Measurements from ENCODE around the gene PADI3. TPM values are rescaled to one million over a fixed set of nuclear protein-coding genes. Genes with fewer than 3 reads are reported as not detected.

Gene PADI3
- total and polyA plus RNA-seq, 2 of the 8 experiments (the other 6 are each of a cell fraction or from before 2014, with no cell fraction given): 0.37 to 0.94 TPM

- H2BK20ac ChIP-seq (ENCODE audit: low read length): no peak overlapping the region
- no peak overlapping the region for H3K23ac ChIP-seq (ENCODE audit: insufficient read length)
- H3K4me2 ChIP-seq (ENCODE audit: insufficient read depth in 1 of 2, low read depth in 2 of 2, low read length in 2 of 2): no peak overlapping the region
- no peak overlapping the region for H3K14ac ChIP-seq (ENCODE audit: insufficient read length)
- no peaks in the 10 kb centered on the region for H3K23me2 ChIP-seq (ENCODE audit: low read depth, low read length)
- no peak overlapping the region for H3K18ac ChIP-seq (ENCODE audit: extremely low read depth, low read length)
- ChIA-PET POLR2A (ENCODE audit: partially characterized antibody) (interaction anchor here (1.0 kb wide), 1 partner anchor 27 kb away, joined by 3 read pairs; no protein-coding TSS in a partner anchor), CTCF (ENCODE audit: partially characterized antibody) (interaction anchor here (1.1 to 2.5 kb wide), 5 partner anchors 10 to 119 kb away, joined by 3 to 18 read pairs (median 6); no protein-coding TSS in a partner anchor)
- no peak overlapping the region for H4K5ac ChIP-seq (ENCODE audit: insufficient read length, low read depth, low read length)
- no peak overlapping the region for H2BK5ac ChIP-seq (ENCODE audit: low read depth, low read length)
- 79% methylated on average over 13 of the region's 13 CpGs; no CpG with 5 or more reads in 1 of the 2 experiments for WGBS, 2 experiments (ENCODE audit: extremely low coverage in 1 of 2, insufficient coverage in 1 of 2, insufficient read length in 1 of 2, insufficient replicate concordance in 2 of 2, low coverage in 1 of 2, low lambda C conversion rate in 2 of 2, missing lambda C conversion rate in 1 of 2)
- no peak overlapping the region for H4K91ac ChIP-seq (replicated peaks; ENCODE audit: insufficient read length, low read length)
- H2BK120ac ChIP-seq (replicated peaks; ENCODE audit: low read depth, low read length): no peak overlapping the region
- H2BK12ac ChIP-seq (ENCODE audit: low read depth, low read length): no peak overlapping the region
- H2BK15ac ChIP-seq (ENCODE audit: low read length): no peak overlapping the region
- peak overlapping the region in 1 of 4 experiments; percentile 46; a peak in 1 of 7 replicates for H3K9ac ChIP-seq (replicated peaks in 1 of 4; ENCODE audit: extremely low read depth in 1 of 4, low read depth in 3 of 4, low read length in 3 of 4)
- DNase-seq (ENCODE audit: low read depth in 1 of 2, low spot score in 2 of 2) (no peak), FAIRE-seq (no peak)
- H4K20me1 ChIP-seq (replicated peaks in 1 of 2; ENCODE audit: control insufficient read depth in 1 of 2, insufficient read depth in 2 of 2, low read length in 2 of 2): no peaks in the 10 kb centered on the region
- H2AFZ ChIP-seq (ENCODE audit: low read length): no peak overlapping the region
- H3K79me1 ChIP-seq (ENCODE audit: low read depth, low read length): no peaks in the 10 kb centered on the region; the same call in 1 of the 2 replicates
- H3K4me3 ChIP-seq (ENCODE audit: extremely low read depth in 1 of 4, insufficient read depth in 2 of 4, low read depth in 3 of 4, low read length in 4 of 4): no peak overlapping the region
- H3K4ac ChIP-seq (replicated peaks; ENCODE audit: insufficient read length, low read depth, low read length): no peak overlapping the region
- H2AK5ac ChIP-seq (ENCODE audit: low read depth, low read length): no peak overlapping the region
- H3K4me1 ChIP-seq (replicated peaks in 1 of 4; ENCODE audit: control insufficient read depth in 3 of 4, insufficient read depth in 4 of 4, low read length in 3 of 4): peaks cover 0 to 14% (median 5%) of the 10 kb centered on the region in 4 experiments; a peak in 6 of 7 replicates
- no peak overlapping the region for H4K8ac ChIP-seq (ENCODE audit: extremely low read depth, insufficient read depth, low read length)
- H3K56ac ChIP-seq (replicated peaks; ENCODE audit: insufficient read length, low read depth, low read length): no peak overlapping the region
- no peaks in the 10 kb centered on the region for H3K9me3 ChIP-seq (ENCODE audit: insufficient read depth in 2 of 2, low read depth in 1 of 2, low read length in 1 of 2)
- H3K27me3 ChIP-seq (replicated peaks in 1 of 4; ENCODE audit: control insufficient read depth in 3 of 4, extremely low read depth in 1 of 4, insufficient read depth in 3 of 4, low read length in 3 of 4): peaks cover 0 to 3% (median 0%) of the 10 kb centered on the region in 4 experiments; a peak in 2 of 7 replicates
- no peaks in the 10 kb centered on the region for H3K79me2 ChIP-seq (ENCODE audit: control insufficient read depth in 1 of 2, insufficient read depth in 2 of 2, low read length in 2 of 2)
- H3K27ac ChIP-seq (ENCODE audit: low read depth, low read length): no peak overlapping the region
- TF ChIP-seq HDAC6 (IDR thresholded peaks at IDR 0.05; ENCODE audit: low read depth, low read length) (no peak), CHD2 (IDR thresholded peaks at IDR 0.05; ENCODE audit: low read length) (no peak), ATF3 (IDR thresholded peaks at IDR 0.05; ENCODE audit: insufficient read depth, low read depth, low read length) (no peak), SUZ12 (IDR thresholded peaks at IDR 0.05; ENCODE audit: low read length) (no peak), GABPA (IDR thresholded peaks at IDR 0.05; ENCODE audit: borderline replicate concordance, insufficient read depth, low read length) (no peak), POLR2A (IDR thresholded peaks at IDR 0.05; ENCODE audit: control extremely low read depth in 1 of 2, low read depth in 2 of 2, low read length in 2 of 2) (no peak), JUN (IDR thresholded peaks at IDR 0.05; ENCODE audit: low read depth, low read length) (no peak), ATF2 (IDR thresholded peaks at IDR 0.05; ENCODE audit: low read length) (no peak), KDM5A (IDR thresholded peaks at IDR 0.05; ENCODE audit: low read length) (no peak)
- no peaks in the 10 kb centered on the region for H3K36me3 ChIP-seq (ENCODE audit: control insufficient read depth in 2 of 4, insufficient read depth in 4 of 4, low read length in 3 of 4)
Observed at GRCh38 chr1:17212487-17213121, 36.3 kb upstream of the PADI3 start.

Measured in H1 (cell line).